HUDEP-2 (cell line): ENCODE results near the gene CCDC85B.
A peak's percentile ranks its signal among the peaks of the same experiment; 100 is the strongest.

ENCODE experiments used
- DNase-seq, 76 experiments: peaks; one replicate each; lab custom pipeline; 2025; ENCODE audit not compliant: unreplicated experiment in 76 of 76; lab: John Stamatoyannopoulos, UW

Gene CCDC85B

GRCh38 chr11:65922565-65922964 lies 32.1 kb downstream of the CCDC85B start:
- DNase-seq, result no peak

DNA sequence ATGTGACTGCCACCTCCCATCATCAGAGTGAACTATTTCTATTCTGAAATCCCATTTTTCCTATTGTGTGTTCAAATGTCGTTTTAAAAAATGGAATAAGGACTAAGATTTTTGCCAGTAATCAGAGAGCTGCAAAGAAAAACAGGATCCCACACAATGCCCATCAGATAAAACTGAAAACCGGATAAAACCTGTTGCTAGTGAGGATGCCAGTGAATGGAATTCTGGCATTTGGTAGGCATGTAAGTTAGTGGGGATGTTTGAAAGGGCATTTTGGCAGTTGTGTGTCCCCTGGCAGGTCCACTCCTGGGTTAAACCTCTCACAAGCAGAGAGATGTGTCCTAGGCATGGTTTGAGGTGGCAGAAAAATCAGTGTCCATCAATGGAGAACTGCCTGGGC lies 34.9 kb downstream of the CCDC85B start:
- no peak for DNase-seq

GRCh38 chr11:65927904-65928397 lies 37.5 kb downstream of the CCDC85B start:
- DNase-seq, result peak in 33 of 76 experiments; percentile 9 to 76 (median 37)

- DNase-seq, result peak in 3 of 76 experiments; percentile 7 to 25 (median 14)
These were observed 38.2 kb downstream of the CCDC85B start for GRCh38 chr11:65928667-65929066.

DNA sequence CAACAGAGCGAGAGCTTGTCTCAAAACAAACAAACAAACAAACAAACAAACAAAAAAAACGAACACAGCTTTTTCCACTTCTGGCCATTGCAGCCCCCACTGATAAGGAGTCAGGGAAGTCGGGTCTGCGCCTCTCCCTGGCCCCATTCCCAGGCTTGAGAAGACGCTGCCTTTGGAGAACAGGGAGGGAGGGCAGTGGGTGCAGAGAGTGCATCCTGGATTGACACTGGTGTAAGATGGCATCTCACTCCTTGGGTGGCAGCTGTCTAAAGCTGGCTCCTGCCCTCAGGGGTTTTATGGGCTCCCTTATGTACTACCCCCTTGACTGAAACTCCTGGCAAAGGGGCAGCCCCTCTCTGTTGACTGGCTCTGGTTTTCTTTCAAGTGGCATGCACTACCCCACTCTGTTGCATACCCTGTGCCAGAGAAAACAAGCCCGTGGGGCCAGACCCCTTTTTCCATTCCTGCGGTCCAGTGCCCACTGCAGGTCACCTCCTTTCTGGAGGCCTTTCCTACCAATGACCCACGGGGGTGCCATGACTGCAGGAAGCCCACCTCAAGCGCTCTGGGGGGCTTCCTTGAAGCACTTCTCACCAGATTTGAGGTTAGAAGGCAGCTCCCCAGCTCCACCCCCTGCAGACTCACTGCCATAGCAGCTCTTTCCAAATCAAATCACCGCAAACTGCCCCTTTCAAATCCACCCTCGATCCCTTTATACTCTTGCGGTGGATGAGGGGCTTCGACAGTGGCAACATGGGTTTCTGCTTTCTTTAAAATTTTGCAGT lies 41.5 kb downstream of the CCDC85B start:
- DNase-seq, result no peak

- peak in 11 of 76 experiments; percentile 5 to 26 (median 11) for DNase-seq
These were observed 42.1 kb downstream of the CCDC85B start for GRCh38 chr11:65932558-65932919.

DNA sequence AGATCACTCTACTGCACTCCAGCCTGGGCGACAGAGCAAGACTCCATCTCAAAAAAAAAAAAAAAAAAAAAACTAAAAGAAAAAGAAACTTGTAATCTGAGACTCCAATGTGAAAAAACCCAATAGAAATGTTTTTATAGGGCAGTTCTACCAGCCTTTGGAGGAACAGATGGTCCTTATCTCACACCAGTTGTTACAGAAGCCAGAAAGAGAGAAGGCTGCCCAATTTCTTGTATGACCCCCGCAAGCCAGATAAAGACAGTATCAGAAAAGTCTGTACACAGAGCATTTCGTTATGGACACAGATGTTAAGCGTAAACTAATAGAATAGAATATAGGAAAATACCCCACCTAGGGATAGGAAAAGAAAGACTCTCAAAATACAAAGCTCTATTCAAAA lies 43.5 kb downstream of the CCDC85B start:
- peak in 55 of 76 experiments; percentile 12 to 88 (median 59) for DNase-seq

- DNase-seq, result no peak
These were observed 47.3 kb downstream of the CCDC85B start for GRCh38 chr11:65937766-65938165.
